Measurements from ENCODE around the gene CCDC87.
"Not testable (repeated sequence)": the region's sequence is repeated elsewhere in the genome, so short reads cannot be mapped to it uniquely, and the experiment has no call there.

The CCDC87 gene

DNA sequence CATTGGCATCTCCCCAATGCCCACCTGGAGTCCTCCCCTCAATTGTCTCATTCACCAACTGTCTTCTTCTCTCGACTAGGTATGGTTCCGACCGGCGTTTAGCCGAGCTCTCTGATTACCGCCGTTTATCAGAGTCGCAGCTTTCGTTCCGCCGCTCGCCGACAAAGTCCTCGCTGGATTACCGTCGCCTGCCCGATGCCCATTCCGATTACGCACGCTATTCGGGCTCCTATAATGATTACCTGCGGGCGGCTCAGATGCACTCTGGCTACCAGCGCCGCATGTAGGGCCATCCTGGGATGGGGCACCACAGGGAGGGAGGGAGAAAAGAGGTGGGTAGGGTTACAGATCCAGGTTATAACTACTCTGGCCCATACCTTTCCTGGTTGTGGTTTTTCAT, 33.5 kb upstream of the CCDC87 start:
- H3K9me3 Mint-ChIP-seq: no peaks in the 10 kb centered on the region
- H3K4me3 Mint-ChIP-seq: no peak overlapping the region
- H3K27me3 Mint-ChIP-seq (ENCODE audit: low read depth): no peaks in the 10 kb centered on the region
- peaks cover 56% of the 10 kb centered on the region for H3K36me3 Mint-ChIP-seq (ENCODE audit: low read depth)
- H3K4me1 Mint-ChIP-seq (ENCODE audit: low read depth): peaks cover 29% of the 10 kb centered on the region
- H3K27ac Mint-ChIP-seq: no peak overlapping the region

DNA sequence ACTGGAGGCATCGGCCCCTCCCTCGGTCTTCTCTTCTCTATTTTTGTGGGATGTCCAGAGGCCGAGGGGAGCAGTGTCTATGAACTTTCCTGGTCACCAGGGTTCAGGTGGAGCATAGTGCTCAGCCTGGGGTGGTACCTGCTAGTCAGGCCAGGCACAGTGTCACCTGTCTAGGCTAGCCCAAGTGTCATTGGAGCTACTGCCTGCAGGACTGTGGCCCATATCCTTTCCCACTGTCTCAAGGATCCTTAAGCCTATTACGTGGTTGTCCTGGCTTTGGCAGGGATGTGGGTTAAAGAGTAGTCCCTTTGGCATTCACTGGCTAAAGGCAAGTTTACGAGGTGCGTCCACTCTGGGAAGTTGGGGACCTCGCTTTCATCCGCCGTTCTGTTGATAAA, 32.9 kb upstream of the CCDC87 start:
- peaks cover 60% of the 10 kb centered on the region for H3K36me3 Mint-ChIP-seq (ENCODE audit: low read depth)
- no peaks in the 10 kb centered on the region for H3K27me3 Mint-ChIP-seq (ENCODE audit: low read depth)
- H3K27ac Mint-ChIP-seq: no peak overlapping the region
- H3K4me3 Mint-ChIP-seq: no peak overlapping the region
- no peaks in the 10 kb centered on the region for H3K9me3 Mint-ChIP-seq
- H3K4me1 Mint-ChIP-seq (ENCODE audit: low read depth): peaks cover 31% of the 10 kb centered on the region

DNA sequence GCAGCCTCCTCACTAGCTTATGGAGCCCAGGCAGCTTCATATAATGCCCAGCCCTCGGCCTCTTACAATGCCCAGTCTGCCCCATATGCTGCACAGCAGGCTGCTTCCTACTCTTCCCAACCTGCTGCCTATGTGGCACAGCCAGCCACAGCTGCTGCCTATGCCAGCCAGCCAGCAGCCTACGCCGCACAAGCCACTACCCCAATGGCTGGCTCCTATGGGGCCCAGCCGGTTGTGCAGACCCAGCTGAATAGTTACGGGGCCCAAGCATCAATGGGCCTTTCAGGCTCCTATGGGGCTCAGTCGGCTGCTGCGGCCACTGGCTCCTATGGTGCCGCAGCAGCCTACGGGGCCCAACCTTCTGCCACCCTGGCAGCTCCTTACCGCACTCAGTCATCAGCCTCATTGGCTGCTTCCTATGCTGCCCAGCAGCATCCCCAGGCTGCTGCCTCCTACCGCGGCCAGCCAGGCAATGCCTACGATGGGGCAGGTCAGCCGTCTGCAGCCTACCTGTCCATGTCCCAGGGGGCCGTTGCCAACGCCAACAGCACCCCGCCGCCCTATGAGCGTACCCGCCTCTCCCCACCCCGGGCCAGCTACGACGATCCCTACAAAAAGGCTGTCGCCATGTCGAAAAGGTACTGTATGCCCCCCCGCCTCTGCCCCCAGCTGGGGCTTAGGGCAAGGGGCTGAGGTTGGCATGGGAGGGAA, 32.3 kb upstream of the CCDC87 start:
- H3K4me1 Mint-ChIP-seq (ENCODE audit: low read depth): peaks cover 36% of the 10 kb centered on the region
- H3K36me3 Mint-ChIP-seq (ENCODE audit: low read depth): peaks cover 58% of the 10 kb centered on the region
- H3K27ac Mint-ChIP-seq: no peak overlapping the region
- H3K27me3 Mint-ChIP-seq (ENCODE audit: low read depth): no peaks in the 10 kb centered on the region
- H3K4me3 Mint-ChIP-seq: no peak overlapping the region
- H3K9me3 Mint-ChIP-seq: no peaks in the 10 kb centered on the region

DNA sequence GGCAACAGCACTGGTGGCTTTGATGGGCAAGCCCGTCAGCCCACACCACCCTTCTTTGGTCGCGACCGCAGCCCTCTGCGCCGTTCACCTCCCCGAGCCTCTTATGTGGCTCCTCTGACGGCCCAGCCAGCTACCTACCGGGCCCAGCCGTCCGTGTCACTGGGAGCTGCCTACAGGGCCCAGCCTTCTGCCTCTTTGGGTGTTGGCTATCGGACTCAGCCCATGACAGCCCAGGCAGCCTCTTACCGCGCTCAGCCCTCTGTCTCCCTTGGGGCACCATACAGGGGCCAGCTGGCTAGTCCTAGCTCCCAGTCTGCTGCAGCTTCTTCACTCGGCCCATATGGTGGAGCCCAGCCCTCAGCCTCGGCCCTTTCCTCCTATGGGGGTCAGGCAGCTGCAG, 31.6 kb upstream of the CCDC87 start:
- H3K4me1 Mint-ChIP-seq (ENCODE audit: low read depth): peaks cover 38% of the 10 kb centered on the region
- H3K27ac Mint-ChIP-seq: no peak overlapping the region
- H3K36me3 Mint-ChIP-seq (ENCODE audit: low read depth): peaks cover 55% of the 10 kb centered on the region
- H3K4me3 Mint-ChIP-seq: no peak overlapping the region
- no peaks in the 10 kb centered on the region for H3K9me3 Mint-ChIP-seq
- no peaks in the 10 kb centered on the region for H3K27me3 Mint-ChIP-seq (ENCODE audit: low read depth)

DNA sequence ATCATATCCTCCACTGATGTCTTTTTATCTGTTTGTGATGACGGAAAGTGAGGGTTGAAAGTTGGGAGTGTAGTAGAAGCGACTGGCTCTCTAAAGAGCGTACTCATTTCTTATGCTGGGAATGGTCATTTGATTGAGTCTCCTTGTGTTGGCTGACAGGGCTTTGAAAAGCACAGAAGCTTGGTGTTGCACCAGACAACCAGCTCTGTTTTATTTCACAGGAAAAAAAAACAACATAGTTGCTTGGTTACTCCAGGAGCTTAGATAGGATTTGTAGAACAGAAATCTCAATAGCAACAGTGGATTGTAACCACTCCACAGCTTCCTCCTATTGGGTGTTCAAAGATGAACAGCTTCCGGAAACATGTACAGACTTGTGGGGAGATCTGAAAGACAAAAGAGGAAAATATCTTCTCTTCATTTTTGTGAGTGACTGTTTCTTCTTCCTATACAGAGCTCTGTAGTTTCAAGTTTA, 26.3 kb upstream of the CCDC87 start:
- H3K4me1 Mint-ChIP-seq (ENCODE audit: low read depth): peaks cover 58% of the 10 kb centered on the region
- H3K27ac Mint-ChIP-seq: peak overlapping the region; percentile 98
- H3K27me3 Mint-ChIP-seq (ENCODE audit: low read depth): no peaks in the 10 kb centered on the region
- H3K9me3 Mint-ChIP-seq: no peaks in the 10 kb centered on the region
- H3K36me3 Mint-ChIP-seq (ENCODE audit: low read depth): peaks cover 46% of the 10 kb centered on the region
- peak overlapping the region; percentile 97 for H3K4me3 Mint-ChIP-seq

DNA sequence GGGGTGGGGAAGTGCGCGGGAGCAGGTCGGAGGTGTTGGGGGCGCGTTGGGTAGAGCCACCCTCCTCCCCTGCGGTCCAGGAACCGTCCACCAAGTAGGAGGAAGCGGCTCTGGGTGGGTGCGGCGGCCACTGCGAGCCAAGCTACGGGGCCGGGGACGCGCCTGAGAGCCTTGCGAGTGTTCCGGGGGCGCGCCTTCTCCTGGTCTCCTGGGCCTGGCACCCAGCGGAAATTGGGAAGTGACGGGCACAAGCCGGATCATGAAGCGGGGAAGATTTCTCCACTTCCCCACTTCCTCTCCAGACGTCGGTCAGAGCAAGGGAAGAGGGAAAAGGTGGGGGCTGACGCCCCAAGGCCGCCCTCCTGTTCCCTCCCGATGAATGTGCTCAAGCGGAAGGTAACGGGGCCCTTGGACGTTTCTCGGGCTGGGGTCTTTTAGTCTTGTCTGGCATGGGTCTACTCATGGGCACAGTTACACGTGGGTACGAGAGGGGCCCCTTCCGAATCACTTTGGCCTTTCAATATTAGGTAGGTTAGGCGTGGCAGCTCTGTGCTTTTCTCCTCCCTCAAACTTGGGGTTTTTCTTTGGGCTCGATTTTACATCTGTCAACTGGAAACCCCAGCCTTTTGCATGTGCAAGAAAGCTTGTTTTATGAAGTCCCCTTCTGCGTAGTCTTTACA, 24.4 kb upstream of the CCDC87 start:
- Mint-ChIP-seq H3K36me3 (ENCODE audit: low read depth) (peaks cover 31% of the 10 kb centered on the region), H3K9me3 (no peaks in the 10 kb centered on the region), H3K4me1 (ENCODE audit: low read depth) (peaks cover 40% of the 10 kb centered on the region), H3K27me3 (ENCODE audit: low read depth) (no peaks in the 10 kb centered on the region), H3K27ac (peak overlapping the region; percentile 98), H3K4me3 (peak overlapping the region; percentile 97)

DNA sequence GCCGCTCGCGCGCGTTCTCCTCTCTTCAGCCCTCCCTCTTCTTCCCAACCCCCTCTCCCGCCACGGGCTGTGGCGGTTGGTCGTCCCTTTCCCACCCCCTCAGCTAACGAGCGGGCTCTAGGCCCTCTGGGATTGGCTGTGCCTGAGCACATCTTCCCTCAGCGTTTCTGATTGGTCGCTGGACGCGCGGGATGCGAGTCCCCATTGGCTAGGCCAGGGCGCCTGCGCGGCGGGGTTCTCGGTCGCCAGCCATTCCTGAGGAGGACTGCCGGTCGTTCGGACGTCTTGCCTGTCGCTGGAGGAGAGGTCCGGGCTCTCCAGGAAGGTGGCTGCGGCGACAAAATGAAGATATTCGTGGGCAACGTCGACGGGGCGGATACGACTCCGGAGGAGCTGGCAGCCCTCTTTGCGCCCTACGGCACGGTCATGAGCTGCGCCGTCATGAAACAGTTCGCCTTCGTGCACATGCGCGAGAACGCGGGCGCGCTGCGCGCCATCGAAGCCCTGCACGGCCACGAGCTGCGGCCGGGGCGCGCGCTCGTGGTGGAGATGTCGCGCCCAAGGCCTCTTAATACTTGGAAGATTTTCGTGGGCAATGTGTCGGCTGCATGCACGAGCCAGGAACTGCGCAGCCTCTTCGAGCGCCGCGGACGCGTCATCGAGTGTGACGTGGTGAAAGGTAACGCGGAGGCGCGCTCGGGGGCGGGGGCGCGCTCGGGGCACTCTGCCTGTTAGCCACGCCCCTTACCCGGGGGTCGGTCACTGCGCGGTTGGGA, 23.7 kb upstream of the CCDC87 start, which contains the start of gene RBM14:
Gene RBM14, plus strand, starts transcription at position 252 of the 776 bp plus-strand sequence. Its CDS starts 91 bp downstream, at position 343.
- peaks cover 38% of the 10 kb centered on the region for H3K4me1 Mint-ChIP-seq (ENCODE audit: low read depth)
- H3K9me3 Mint-ChIP-seq: no peaks in the 10 kb centered on the region
- H3K27ac Mint-ChIP-seq: peak within 1 kb of the TSS; percentile 98
- H3K27me3 Mint-ChIP-seq (ENCODE audit: low read depth): no peaks in the 10 kb centered on the region
- peak within 1 kb of the TSS; percentile 97 for H3K4me3 Mint-ChIP-seq
- H3K36me3 Mint-ChIP-seq (ENCODE audit: low read depth): peaks cover 31% of the 10 kb centered on the region

DNA sequence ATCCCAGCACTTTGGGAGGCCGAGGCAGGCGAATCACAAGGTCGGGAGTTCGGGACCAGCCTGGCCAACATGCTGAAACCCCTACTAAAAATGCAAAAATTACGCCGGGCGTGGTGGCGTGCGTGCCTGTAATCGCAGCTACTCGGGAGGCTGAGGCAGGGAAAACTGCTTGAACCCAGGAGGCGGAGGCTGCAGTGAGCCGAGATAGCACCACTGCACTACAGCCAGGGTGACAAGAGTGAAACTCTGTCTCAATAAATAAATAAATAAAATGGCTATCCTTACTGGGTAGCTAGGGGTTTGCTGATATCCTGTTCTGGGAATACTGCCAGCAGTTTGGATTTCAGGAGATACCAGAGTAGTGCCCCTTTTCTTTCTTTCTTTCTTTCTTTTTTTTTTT, 21.2 kb upstream of the CCDC87 start:
- Mint-ChIP-seq H3K9me3 (peaks cover 3% of the 10 kb centered on the region), H3K36me3 (ENCODE audit: low read depth) (peaks cover 24% of the 10 kb centered on the region), H3K27me3 (ENCODE audit: low read depth) (no peaks in the 10 kb centered on the region), H3K4me3 (no peak overlapping the region), H3K27ac (no peak overlapping the region), H3K4me1 (ENCODE audit: low read depth) (peaks cover 31% of the 10 kb centered on the region)

DNA sequence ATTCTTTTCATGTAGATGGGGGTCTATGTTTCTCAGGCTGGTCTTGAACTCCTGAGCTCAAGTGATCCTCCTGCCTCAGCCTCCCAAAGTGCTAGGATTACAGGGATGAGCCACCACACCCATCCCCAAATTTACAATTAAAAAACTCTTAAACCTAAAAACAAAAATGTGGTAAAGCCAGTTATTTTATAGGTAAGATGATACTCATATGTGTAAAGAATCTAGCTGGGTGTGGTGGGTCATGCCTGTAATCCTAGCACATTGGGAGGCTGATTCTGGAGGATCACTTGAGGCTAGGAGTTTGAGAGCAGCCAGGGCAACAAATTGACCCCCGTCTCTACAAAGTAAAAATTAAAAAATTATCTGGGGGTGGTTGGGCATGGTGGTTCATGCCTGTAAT, 19.6 kb upstream of the CCDC87 start:
- Mint-ChIP-seq H3K27me3 (ENCODE audit: low read depth) (no peaks in the 10 kb centered on the region), H3K36me3 (ENCODE audit: low read depth) (peaks cover 9% of the 10 kb centered on the region), H3K4me3 (no peak overlapping the region), H3K4me1 (ENCODE audit: low read depth) (peaks cover 16% of the 10 kb centered on the region), H3K27ac (no peak overlapping the region), H3K9me3 (peaks cover 3% of the 10 kb centered on the region)

DNA sequence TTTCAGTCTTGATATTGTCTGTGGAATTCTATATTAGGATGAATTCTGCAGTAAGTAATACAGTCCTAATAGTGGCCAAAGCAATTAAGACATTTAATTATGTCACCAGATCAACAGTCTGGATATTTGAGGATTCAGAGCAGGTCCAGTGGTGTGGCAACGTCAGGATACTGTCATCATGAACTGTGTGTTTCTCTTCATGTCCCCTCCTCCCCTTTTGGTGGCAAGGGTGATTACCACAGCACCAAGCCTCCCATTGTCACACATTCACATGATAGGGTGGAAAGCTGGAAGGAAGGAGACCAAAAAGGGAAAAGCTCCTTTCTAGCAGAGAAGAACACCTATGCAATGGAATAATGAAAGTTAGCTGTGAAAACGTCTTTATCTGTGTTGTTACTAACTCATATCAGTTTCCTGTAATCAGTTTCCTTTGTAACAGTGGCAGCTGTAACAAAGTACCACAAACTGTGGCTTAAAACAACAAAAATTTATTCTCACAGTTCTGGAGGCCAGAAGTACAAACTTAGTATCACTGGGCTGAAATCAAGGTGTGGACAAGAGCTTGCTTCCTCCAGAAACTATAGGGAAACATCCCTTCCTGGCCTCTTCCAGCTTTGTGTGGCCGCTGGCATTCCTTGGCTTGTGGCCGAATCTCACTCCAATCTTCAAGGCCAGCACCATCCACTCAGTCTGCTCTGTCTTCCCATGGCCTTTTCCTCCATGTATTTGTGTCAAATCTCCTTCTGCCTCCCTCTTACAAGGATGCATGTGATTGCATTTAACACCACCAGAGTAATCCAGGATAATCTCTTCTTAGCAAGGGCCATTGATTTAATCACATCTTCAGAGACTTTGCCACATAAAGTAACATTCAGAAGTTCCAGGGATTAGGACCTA, 17.1 kb upstream of the CCDC87 start:
- no peaks in the 10 kb centered on the region for H3K27me3 Mint-ChIP-seq (ENCODE audit: low read depth)
- H3K4me3 Mint-ChIP-seq: no peak overlapping the region
- peaks cover 8% of the 10 kb centered on the region for H3K4me1 Mint-ChIP-seq (ENCODE audit: low read depth)
- H3K9me3 Mint-ChIP-seq: peaks cover 3% of the 10 kb centered on the region
- peaks cover 6% of the 10 kb centered on the region for H3K36me3 Mint-ChIP-seq (ENCODE audit: low read depth)
- H3K27ac Mint-ChIP-seq: peak overlapping the region; percentile 50

DNA sequence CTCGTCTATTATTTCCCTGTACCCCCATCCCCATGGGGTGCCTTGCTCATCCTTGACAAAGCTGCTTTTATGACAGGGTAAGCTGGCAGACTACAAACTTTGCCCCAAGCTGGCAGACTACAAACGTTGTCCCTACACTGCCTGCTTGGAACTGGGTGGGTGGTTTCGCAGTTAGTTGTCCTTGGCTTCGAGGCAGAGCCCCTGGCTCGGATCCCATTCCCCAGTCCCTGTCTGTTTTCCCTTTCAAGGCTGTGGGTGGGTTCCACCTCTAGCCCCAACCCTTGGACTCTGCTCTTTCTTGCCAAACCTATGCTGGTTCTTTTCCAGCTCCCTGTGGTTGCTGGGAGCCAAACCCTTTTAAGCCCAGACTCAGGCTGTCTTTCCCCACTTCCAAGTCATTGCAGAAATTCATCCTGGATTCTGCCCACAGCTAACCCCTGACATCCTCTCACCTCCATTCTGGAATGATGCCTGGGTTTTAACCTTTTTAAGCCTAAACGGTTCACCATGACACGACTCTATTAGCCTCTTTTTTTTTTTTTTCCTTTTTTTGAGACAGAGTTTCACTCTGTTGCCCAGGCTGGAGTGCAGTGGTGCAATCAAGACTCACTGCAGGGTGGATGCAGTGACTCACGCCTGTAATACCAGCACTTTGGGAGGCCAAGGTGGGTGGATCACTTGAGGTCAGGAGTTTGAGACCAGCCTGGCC, 14.4 kb upstream of the CCDC87 start:
- no peak overlapping the region for H3K4me3 Mint-ChIP-seq
- H3K27me3 Mint-ChIP-seq (ENCODE audit: low read depth): no peaks in the 10 kb centered on the region
- no peak overlapping the region for H3K27ac Mint-ChIP-seq
- peaks cover 8% of the 10 kb centered on the region for H3K36me3 Mint-ChIP-seq (ENCODE audit: low read depth)
- peaks cover 8% of the 10 kb centered on the region for H3K4me1 Mint-ChIP-seq (ENCODE audit: low read depth)
- H3K9me3 Mint-ChIP-seq: peaks cover 3% of the 10 kb centered on the region

DNA sequence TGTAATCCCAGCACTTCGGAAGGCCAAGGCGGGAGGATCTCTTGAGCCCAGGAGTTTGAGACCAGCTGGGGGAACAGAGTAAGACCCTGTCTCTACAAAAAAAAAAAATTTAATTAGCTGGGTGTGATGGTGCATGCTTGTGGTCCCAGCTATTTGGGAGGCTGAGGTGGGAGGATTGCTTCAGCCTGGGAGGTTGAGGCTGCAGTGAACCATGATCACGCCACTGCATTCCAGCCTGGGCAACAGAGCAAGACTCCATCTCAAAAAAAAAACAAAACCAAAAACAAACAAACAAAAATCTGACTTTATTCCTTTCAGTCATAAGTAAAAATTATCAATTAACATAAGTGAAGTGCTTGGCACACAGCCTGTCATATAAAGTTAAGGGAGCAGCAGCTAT, 13.7 kb upstream of the CCDC87 start:
- H3K36me3 Mint-ChIP-seq (ENCODE audit: low read depth); H3K9me3 Mint-ChIP-seq; H3K4me3 Mint-ChIP-seq; H3K4me1 Mint-ChIP-seq (ENCODE audit: low read depth); H3K27me3 Mint-ChIP-seq (ENCODE audit: low read depth); H3K27ac Mint-ChIP-seq: not testable (repeated sequence)

DNA sequence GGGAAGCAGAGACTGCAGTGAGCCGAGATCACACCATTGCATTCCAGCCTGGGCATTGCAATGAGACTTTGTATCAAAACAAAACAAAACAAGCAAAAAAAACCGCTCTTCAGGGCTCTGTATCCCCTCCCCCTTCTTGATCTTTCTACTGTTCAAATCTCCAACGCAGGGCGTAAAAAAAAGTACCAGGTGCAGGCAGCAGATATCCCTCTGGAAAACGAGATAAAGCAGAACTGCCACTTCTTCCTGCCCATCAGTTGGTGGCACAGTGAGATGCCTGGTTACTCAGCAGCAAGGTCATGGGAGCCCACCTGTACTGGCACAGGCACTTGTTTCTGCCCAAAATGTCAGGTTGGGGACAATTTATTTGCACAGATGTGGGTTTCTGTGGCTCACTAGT, 11.3 kb upstream of the CCDC87 start:
- Mint-ChIP-seq H3K27me3 (ENCODE audit: low read depth) (no peaks in the 10 kb centered on the region), H3K4me3 (no peak overlapping the region), H3K4me1 (ENCODE audit: low read depth) (no peaks in the 10 kb centered on the region), H3K36me3 (ENCODE audit: low read depth) (peaks cover 14% of the 10 kb centered on the region), H3K9me3 (no peaks in the 10 kb centered on the region), H3K27ac (no peak overlapping the region)
